HepG2 (cell line): ENCODE measurements around the gene HS6ST2. TPM values are rescaled to one million over a fixed set of nuclear protein-coding genes. Genes with fewer than 3 reads are reported as not detected.

ENCODE experiments used
- BCL3 ChIP-seq: sonication (generic); formaldehyde crosslinking; IDR thresholded peaks from 2 replicates; pipeline ENCODE4 v1.5.1; 2020; ENCODE audit warnings: mild to moderate bottlenecking, missing genetic modification reagents, moderate library complexity
- BCL6 ChIP-seq: IDR thresholded peaks from 2 replicates; pipeline ENCODE4 v1.6.1; 2016; ENCODE audit warnings: missing genetic modification reagents, missing compliant biosample characterization
- CBX5 ChIP-seq: sonication (generic); formaldehyde crosslinking; IDR thresholded peaks from 2 replicates; pipeline ENCODE4 v1.4.0; 2020; ENCODE audit warnings: missing genetic modification reagents, borderline replicate concordance
- JUNB ChIP-seq: sonication (generic); formaldehyde crosslinking; IDR thresholded peaks from 2 replicates; pipeline ENCODE4 v1.8.0; 2022; ENCODE audit warnings: missing genetic modification reagents, mild to moderate bottlenecking, borderline replicate concordance
- MBD4 ChIP-seq: IDR thresholded peaks from 2 replicates; pipeline ENCODE4 v1.6.1; 2012; ENCODE audit warnings: low read length, inconsistent platforms, borderline replicate concordance
- MLX ChIP-seq: IDR thresholded peaks from 2 replicates; pipeline ENCODE4 v1.6.1; 2016
- MXD3 ChIP-seq: IDR thresholded peaks from 2 replicates; pipeline ENCODE4 v1.6.1; 2016; ENCODE audit warnings: mild to moderate bottlenecking, missing biosample characterization, missing genetic modification reagents
- PHF5A ChIP-seq: IDR thresholded peaks from one replicate; pipeline ENCODE4 v1.6.1; 2018; ENCODE audit warnings: low read depth, missing genetic modification reagents; ENCODE audit not compliant: unreplicated experiment
- SKI ChIP-seq: fragments of 450-650 bp; IDR thresholded peaks from one replicate; pipeline ENCODE4 v1.6.1; 2018; ENCODE audit warnings: mild to moderate bottlenecking; ENCODE audit not compliant: partially characterized antibody
- TGIF2 ChIP-seq: IDR thresholded peaks from 2 replicates; pipeline ENCODE4 v1.6.1; 2016; ENCODE audit warnings: control low read depth, missing compliant biosample characterization
- ZNF124 ChIP-seq: sonication (generic); formaldehyde crosslinking; IDR thresholded peaks from 2 replicates; pipeline ENCODE4 v1.4.0; 2020; ENCODE audit warnings: missing genetic modification reagents
- ZNF142 ChIP-seq: sonication (generic); formaldehyde crosslinking; IDR thresholded peaks from 2 replicates; pipeline ENCODE4 v1.4.0; 2020; ENCODE audit warnings: missing genetic modification reagents
- ZNF580 ChIP-seq: IDR thresholded peaks from 2 replicates; pipeline ENCODE4 v1.6.1; 2016; ENCODE audit warnings: low read depth, borderline replicate concordance
- ZNF749 ChIP-seq: sonication (generic); formaldehyde crosslinking; IDR thresholded peaks from 2 replicates; pipeline ENCODE4 v1.8.0; 2022; ENCODE audit warnings: mild to moderate bottlenecking, missing genetic modification reagents, moderate library complexity, borderline replicate concordance
- polyA plus RNA-seq, 8 experiments: library from polyadenylated mRNA; depleted of rRNA in 3 of 8; stranded (reverse) in 7 of 8; unstranded in 1 of 8; fragments of >200 nt; fragmentation: Illumina TruSeq in 4 of 8; extraction: Trizol in 4 of 8; gene quantifications; 2 replicates each; pipeline versions ENCODE4 v1.2.1 to v1.2.3, GENCODE V29; 2011 to 2016; ENCODE audit warnings: low read depth in 4 of 8, missing spikeins in 1 of 8, mixed read lengths in 1 of 8; ENCODE audit not compliant: insufficient read depth in 1 of 8
- total RNA-seq, 5 experiments: library from RNA; depleted of rRNA; stranded (reverse); fragments of >200 nt; fragmentation: Illumina TruSeq; extraction: Trizol; gene quantifications; 2 replicates each; pipeline ENCODE4 v1.2.3, GENCODE V29; 2016; ENCODE audit warnings: low read depth in 1 of 5
- TF ChIP-seq, protein P1 (sequence below): sonication (generic); formaldehyde crosslinking; IDR thresholded peaks from 2 replicates; pipeline ENCODE4 v1.4.0; 2020; ENCODE audit warnings: missing genetic modification reagents

The HS6ST2 gene
- total and polyA plus RNA-seq, 2 of the 13 experiments (the other 11 are each of a cell fraction or from before 2014, with no cell fraction given): 0.05 TPM; not detected in 1

DNA sequence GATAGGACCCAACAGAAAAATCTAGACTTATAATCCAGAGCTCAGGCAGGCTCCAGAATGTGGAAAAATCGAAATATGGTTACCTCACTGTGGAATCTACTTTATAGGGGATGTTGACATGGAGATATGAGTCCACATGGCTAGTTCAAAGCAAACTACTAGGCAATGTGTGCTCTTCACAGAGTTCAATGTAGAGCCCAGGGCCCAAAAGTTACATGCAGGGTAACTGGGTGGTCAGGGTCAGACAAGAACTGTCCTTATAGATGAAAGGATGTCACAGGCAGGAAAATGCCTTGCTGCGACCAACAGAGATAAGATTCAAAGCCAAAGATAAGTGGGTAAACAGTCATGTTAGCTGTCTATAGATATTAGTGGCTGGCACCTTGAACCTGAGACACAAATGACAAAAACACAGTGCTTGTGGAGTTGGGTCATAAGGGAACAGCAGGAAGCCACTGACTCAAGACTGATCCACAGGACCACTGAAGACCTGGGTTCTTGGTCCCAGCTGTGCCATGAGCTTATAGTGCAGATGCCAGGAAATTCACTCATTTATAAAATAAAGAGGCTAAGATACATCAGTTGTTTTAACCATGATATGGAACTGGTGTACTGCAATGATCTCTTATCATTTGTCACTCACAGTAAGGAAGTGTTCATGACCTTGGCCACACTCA, 367.9 kb downstream of the HS6ST2 start (continued):
- peak; percentile 100 for TF ChIP-seq SKI
- peak; percentile 68; the same call in 1 of the 2 replicates for TF ChIP-seq MLX
- no peak for TF ChIP-seq ZNF749 (CRISPR knock-in tag)
- peak; percentile 59; the same call in 1 of the 2 replicates for TF ChIP-seq BCL3 (CRISPR knock-in tag)
- TF ChIP-seq MXD3 (CRISPR knock-in tag): no peak
- peak; percentile 99 for TF ChIP-seq BCL6 (CRISPR knock-in tag)
- peak; percentile 87; the same call in 1 of the 2 replicates for TF ChIP-seq CBX5 (CRISPR knock-in tag)
- peak; percentile 29; the same call in 1 of the 2 replicates for TF ChIP-seq TGIF2
- no peak for TF ChIP-seq ZNF142 (CRISPR knock-in tag)
- no peak for TF ChIP-seq PHF5A (CRISPR knock-in tag)
- TF ChIP-seq ZNF124 (CRISPR knock-in tag): 0 out of 2 replicates have a peak, but pooled peaks have one; percentile 61
- TF ChIP-seq JUNB (CRISPR knock-in tag): no peak
- TF ChIP-seq MBD4: peak; percentile 79; the same call in 1 of the 2 replicates
- TF ChIP-seq, protein P1, sequence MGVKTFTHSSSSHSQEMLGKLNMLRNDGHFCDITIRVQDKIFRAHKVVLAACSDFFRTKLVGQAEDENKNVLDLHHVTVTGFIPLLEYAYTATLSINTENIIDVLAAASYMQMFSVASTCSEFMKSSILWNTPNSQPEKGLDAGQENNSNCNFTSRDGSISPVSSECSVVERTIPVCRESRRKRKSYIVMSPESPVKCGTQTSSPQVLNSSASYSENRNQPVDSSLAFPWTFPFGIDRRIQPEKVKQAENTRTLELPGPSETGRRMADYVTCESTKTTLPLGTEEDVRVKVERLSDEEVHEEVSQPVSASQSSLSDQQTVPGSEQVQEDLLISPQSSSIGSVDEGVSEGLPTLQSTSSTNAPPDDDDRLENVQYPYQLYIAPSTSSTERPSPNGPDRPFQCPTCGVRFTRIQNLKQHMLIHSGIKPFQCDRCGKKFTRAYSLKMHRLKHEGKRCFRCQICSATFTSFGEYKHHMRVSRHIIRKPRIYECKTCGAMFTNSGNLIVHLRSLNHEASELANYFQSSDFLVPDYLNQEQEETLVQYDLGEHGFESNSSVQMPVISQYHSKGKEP (CRISPR knock-in tag): no peak
- peak; percentile 71; the same call in 1 of the 2 replicates for TF ChIP-seq ZNF580 (CRISPR knock-in tag)
